ENCODE results near the gene GSTCD. TPM values are rescaled to one million over a fixed set of nuclear protein-coding genes. Genes with fewer than 3 reads are reported as not detected.

Gene GSTCD, protein sequence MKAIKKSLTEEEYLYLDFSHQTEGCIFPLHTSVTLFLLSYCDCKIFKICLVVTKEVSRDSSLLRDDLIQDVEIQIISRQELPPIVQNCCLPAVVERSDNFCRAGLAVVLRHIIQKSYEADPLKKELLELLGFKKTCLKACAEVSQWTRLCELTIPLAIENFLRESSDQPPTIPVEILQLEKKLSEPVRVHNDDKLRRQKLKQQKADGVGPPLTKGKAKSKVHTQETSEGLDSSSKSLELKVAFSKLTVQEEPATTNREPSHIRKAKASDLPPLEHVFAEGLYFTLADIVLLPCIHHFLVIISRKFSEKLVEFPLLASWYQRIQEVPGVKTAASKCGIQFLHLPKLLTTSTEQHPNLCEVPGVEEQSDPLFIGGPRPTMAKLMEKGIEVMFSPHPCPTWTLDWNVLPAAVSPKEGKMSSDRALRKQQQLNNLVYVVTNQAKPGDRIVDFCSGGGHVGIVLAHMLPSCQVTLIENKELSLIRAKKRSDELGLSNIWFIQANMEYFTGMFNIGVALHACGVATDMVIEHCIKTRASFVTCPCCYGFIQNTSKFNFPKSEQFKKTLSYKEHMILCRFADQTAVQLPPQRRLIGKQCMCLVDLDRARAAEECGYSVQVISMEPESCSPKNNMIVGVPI
- total RNA-seq (2021; ENCODE audit: unreplicated experiment) (8.8 TPM), Bru-seq, nascent RNA (percentile 60 among the genes with signal in this experiment), BruChase-seq, experiment 1, labeled RNA remaining after a 2-hour chase (percentile 59 among the genes with signal in this experiment), BruChase-seq, experiment 2, labeled RNA remaining after a 6-hour chase (percentile 57 among the genes with signal in this experiment)
- 5.5 TPM for polyA plus RNA-seq (2012; ENCODE audit: insufficient read length)
- long read RNA-seq, full-length matches to known transcripts, result 6 of 11 reads
- long read RNA-seq, partial matches to known transcripts, result 3 of 11 reads
- long read RNA-seq, other reads (novel, unspliced or antisense), result 2 of 11 reads

DNA sequence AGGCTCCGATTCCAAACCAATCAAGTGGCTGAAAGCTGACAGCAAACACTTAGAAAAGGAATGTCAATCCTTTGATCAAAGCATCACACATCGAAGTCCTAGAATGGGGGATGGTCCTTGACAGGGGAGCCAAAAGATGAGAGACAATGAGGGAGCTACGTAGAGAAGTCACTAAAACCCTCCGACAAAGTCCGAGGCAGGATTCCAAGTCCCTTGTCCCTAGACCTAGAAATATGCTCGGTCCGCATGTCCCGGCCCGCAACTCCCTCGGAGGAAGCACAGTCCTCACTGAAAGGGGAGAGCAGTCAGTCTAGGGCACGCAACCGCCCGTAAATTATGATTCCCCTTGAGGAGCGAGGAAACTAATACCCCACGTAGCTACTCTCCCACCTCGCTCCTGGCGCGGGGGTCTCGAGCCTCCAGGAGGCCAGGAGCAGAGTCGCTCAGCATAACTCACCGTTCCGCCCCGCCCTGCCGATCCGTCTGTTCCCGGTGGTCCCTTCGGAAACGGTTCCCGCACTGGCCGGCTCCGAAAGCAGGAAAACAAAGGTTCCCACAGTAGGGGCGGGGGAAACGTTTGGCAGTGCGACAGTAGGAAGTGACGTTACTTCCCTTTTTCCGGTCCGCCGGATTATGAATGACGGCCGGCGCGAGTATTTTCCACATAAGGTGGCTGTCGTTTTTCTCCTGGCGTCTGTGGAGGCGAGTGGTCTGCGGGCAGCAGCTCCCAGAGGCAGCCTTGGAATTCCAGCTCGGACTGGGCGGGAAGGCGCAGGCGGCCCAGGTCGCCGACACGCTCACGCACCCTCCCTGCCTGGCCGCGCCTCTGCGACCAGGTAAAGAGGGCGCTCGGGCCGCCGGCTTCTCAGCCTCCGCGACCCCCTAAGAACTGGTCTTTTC is at the start of gene GSTCD, which contains the start of gene INTS12:
Gene GSTCD (plus strand): TSS at position 604 of the 900 bp plus-strand sequence. CDS start 8,830 bp downstream, outside the sequence.
Gene INTS12 (minus strand): TSS at position 509 of the 900 bp plus-strand sequence. CDS start 8,684 bp downstream, outside the sequence.
- Histone ChIP-seq H3K27ac (ENCODE audit: low read length) (peak within 1 kb of the TSS; percentile 83), H3K36me3 (ENCODE audit: control insufficient read depth, insufficient read depth, low read length) (peaks cover 6% of the 10 kb centered on the region; the same call in 1 of the 2 replicates), H3K4me1 (ENCODE audit: control insufficient read depth, insufficient read depth, low read length) (peaks cover 5% of the 10 kb centered on the region), H3K4me3 (ENCODE audit: low read depth in 2 of 2, low read length in 2 of 2) (peak within 1 kb of the TSS; percentile 82 to 88), H3K9me3 (ENCODE audit: control insufficient read depth, insufficient read depth, low read depth, low read length) (no peaks in the 10 kb centered on the region), H3K27me3 (ENCODE audit: control insufficient read depth, insufficient read depth, low read length) (no peaks in the 10 kb centered on the region)
- ChIA-PET POLR2A (interaction anchor here (0.7 kb wide), 1 partner anchor 392 kb away, joined by 3 read pairs; no protein-coding TSS in a partner anchor), CTCF (no interaction called here)
- intact Hi-C loops (cut with micrococcal nuclease; ENCODE audit: unreplicated experiment), result no loop called here
- DNase-seq (ENCODE audit: low read depth, low spot score) (peak; percentile 64), ATAC-seq (peak; percentile 96)
- in situ Hi-C loops (cut with HindIII; ENCODE audit: low pct_unique_long_range_greater_than_20kb, low sequenced_read_pairs), result no loop called here
- TF ChIP-seq, protein P1, sequence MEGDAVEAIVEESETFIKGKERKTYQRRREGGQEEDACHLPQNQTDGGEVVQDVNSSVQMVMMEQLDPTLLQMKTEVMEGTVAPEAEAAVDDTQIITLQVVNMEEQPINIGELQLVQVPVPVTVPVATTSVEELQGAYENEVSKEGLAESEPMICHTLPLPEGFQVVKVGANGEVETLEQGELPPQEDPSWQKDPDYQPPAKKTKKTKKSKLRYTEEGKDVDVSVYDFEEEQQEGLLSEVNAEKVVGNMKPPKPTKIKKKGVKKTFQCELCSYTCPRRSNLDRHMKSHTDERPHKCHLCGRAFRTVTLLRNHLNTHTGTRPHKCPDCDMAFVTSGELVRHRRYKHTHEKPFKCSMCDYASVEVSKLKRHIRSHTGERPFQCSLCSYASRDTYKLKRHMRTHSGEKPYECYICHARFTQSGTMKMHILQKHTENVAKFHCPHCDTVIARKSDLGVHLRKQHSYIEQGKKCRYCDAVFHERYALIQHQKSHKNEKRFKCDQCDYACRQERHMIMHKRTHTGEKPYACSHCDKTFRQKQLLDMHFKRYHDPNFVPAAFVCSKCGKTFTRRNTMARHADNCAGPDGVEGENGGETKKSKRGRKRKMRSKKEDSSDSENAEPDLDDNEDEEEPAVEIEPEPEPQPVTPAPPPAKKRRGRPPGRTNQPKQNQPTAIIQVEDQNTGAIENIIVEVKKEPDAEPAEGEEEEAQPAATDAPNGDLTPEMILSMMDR (IDR thresholded peaks at IDR 0.05), result no peak
- TF ChIP-seq TCF7L2 (IDR thresholded peaks at IDR 0.05; ENCODE audit: low read depth, low read length) (peak; percentile 30; the same call in 1 of the 2 replicates), POLR2AphosphoS5 (IDR thresholded peaks at IDR 0.05; ENCODE audit: low read depth, low read length) (peak; percentile 89), SIN3A (IDR thresholded peaks at IDR 0.05; ENCODE audit: borderline replicate concordance, insufficient read depth, low read depth, low read length) (peak; percentile 94; the same call in 1 of the 2 replicates)
- TF ChIP-seq, protein P2, sequence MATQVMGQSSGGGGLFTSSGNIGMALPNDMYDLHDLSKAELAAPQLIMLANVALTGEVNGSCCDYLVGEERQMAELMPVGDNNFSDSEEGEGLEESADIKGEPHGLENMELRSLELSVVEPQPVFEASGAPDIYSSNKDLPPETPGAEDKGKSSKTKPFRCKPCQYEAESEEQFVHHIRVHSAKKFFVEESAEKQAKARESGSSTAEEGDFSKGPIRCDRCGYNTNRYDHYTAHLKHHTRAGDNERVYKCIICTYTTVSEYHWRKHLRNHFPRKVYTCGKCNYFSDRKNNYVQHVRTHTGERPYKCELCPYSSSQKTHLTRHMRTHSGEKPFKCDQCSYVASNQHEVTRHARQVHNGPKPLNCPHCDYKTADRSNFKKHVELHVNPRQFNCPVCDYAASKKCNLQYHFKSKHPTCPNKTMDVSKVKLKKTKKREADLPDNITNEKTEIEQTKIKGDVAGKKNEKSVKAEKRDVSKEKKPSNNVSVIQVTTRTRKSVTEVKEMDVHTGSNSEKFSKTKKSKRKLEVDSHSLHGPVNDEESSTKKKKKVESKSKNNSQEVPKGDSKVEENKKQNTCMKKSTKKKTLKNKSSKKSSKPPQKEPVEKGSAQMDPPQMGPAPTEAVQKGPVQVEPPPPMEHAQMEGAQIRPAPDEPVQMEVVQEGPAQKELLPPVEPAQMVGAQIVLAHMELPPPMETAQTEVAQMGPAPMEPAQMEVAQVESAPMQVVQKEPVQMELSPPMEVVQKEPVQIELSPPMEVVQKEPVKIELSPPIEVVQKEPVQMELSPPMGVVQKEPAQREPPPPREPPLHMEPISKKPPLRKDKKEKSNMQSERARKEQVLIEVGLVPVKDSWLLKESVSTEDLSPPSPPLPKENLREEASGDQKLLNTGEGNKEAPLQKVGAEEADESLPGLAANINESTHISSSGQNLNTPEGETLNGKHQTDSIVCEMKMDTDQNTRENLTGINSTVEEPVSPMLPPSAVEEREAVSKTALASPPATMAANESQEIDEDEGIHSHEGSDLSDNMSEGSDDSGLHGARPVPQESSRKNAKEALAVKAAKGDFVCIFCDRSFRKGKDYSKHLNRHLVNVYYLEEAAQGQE (IDR thresholded peaks at IDR 0.05; ENCODE audit: insufficient read depth in 1 of 2, low read depth in 2 of 2, low read length in 1 of 2), result peak in 1 of 2 experiments; percentile 67; a peak in 1 of 4 replicates
- BruUV-seq (replicated peaks), result no TSS peak

DNA sequence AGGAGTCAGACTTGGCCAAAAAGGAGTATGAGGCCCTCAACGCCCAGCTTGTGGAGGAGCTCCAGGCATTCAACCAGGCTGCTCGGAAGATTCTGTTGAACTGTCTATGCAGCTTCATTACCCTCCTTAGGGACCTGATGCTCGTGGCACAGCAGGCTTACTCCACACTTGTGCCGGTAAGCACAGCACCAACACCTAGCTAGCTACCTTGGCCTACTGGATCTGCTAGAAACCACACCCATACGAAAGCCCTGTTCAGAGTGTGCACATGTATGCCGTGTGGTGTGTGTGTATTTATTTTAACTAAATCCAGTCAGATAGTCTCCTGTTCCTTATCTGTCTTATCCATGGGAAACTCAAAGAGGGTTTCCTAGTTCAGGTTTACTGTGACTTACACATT is 49.4 kb upstream of the GSTCD start:
- Histone ChIP-seq H3K9me3 (ENCODE audit: control insufficient read depth, insufficient read depth, low read depth, low read length) (no peaks in the 10 kb centered on the region), H3K27me3 (ENCODE audit: control insufficient read depth, insufficient read depth, low read length) (no peaks in the 10 kb centered on the region; the same call in 1 of the 2 replicates), H3K27ac (ENCODE audit: low read length) (no peak overlapping the region), H3K4me1 (ENCODE audit: control insufficient read depth, insufficient read depth, low read length) (no peaks in the 10 kb centered on the region), H3K36me3 (ENCODE audit: control insufficient read depth, insufficient read depth, low read length) (no peaks in the 10 kb centered on the region; the same call in 1 of the 2 replicates), H3K4me3 (ENCODE audit: low read depth in 2 of 2, low read length in 2 of 2) (no peak overlapping the region)
- DNase-seq (ENCODE audit: low read depth, low spot score), result no peak
- TF ChIP-seq POLR2AphosphoS5 (IDR thresholded peaks at IDR 0.05; ENCODE audit: low read depth, low read length), result no peak
- TF ChIP-seq, protein P2 (IDR thresholded peaks at IDR 0.05; ENCODE audit: insufficient read depth in 1 of 2, low read depth in 2 of 2, low read length in 1 of 2), result no peak
- TF ChIP-seq, protein P1 (IDR thresholded peaks at IDR 0.05), result no peak
- no peak for TF ChIP-seq TCF7L2 (IDR thresholded peaks at IDR 0.05; ENCODE audit: low read depth, low read length)
- no peak for TF ChIP-seq SIN3A (IDR thresholded peaks at IDR 0.05; ENCODE audit: borderline replicate concordance, insufficient read depth, low read depth, low read length)
- intact Hi-C loops (cut with micrococcal nuclease; ENCODE audit: unreplicated experiment) (loop anchor here (10.0 kb wide), 1 partner anchor 124 kb away; no protein-coding TSS in a partner anchor), in situ Hi-C loops (cut with HindIII; ENCODE audit: low pct_unique_long_range_greater_than_20kb, low sequenced_read_pairs) (no loop called here)
- BruUV-seq (replicated peaks), result no TSS peak
- no peak for ATAC-seq
- ChIA-PET CTCF (no interaction called here), POLR2A (no interaction called here)

Measured in Panc1 (cell line).